ENCODE results near the gene AHI1.

Gene AHI1

GRCh38 chr6:135481783-135482369, 15.7 kb downstream of the AHI1 start:
- no peak overlapping the region for H2BK12ac ChIP-seq (ENCODE audit: low read length in 2 of 2)
- H3K9ac ChIP-seq (ENCODE audit: low read length) = no peak overlapping the region
- no peak overlapping the region for H2BK15ac ChIP-seq (ENCODE audit: low read depth, poor library complexity, severe bottlenecking)
- H2AK5ac ChIP-seq (ENCODE audit: low read length, severe bottlenecking) = no peak overlapping the region
- no peak overlapping the region for H3K4me2 ChIP-seq (ENCODE audit: low read length, poor library complexity, severe bottlenecking)
- H2BK120ac ChIP-seq (ENCODE audit: low read depth, low read length) = no peak overlapping the region
- 100% methylated on average over 2 of the region's 3 CpGs for WGBS
- peak overlapping the region in 1 of 2 experiments; percentile 15 for H3K4me3 ChIP-seq (ENCODE audit: insufficient read depth in 1 of 2, low read depth in 1 of 2, low read length in 2 of 2)
- H3K4me1 ChIP-seq (ENCODE audit: control insufficient read depth, insufficient read depth, low read depth, low read length) = no peaks in the 10 kb centered on the region
- no peak overlapping the region for H4K91ac ChIP-seq (ENCODE audit: low read length)
- H3K27me3 ChIP-seq (ENCODE audit: control insufficient read depth in 1 of 2, insufficient read depth in 1 of 2, low read length in 2 of 2) = no peaks in the 10 kb centered on the region
- no peak overlapping the region for H2AFZ ChIP-seq (ENCODE audit: low read depth, low read length)
- peaks cover 38 to 90% of the 10 kb centered on the region in 2 experiments for H3K36me3 ChIP-seq (ENCODE audit: control insufficient read depth in 1 of 2, insufficient read depth in 2 of 2, low read depth in 1 of 2, low read length in 2 of 2)
- H3K79me1 ChIP-seq (replicated peaks; ENCODE audit: low read length, poor library complexity, severe bottlenecking) = peaks cover 9% of the 10 kb centered on the region
- H3K27ac ChIP-seq (ENCODE audit: low read length, poor library complexity, severe bottlenecking) = no peak overlapping the region
- H3K18ac ChIP-seq (ENCODE audit: low read depth in 1 of 2, low read length in 2 of 2) = no peak overlapping the region
- H3K4ac ChIP-seq (ENCODE audit: low read depth in 1 of 2, low read length in 2 of 2) = no peak overlapping the region
- peaks cover 76% of the 10 kb centered on the region for H3K9me3 ChIP-seq (ENCODE audit: control insufficient read depth, low read length)
- H2BK5ac ChIP-seq (ENCODE audit: low read depth, low read length, poor library complexity, severe bottlenecking) = no peak overlapping the region
- no peak overlapping the region for H3K23ac ChIP-seq (ENCODE audit: low read length in 2 of 2)
- H4K8ac ChIP-seq (ENCODE audit: low read length) = no peak overlapping the region
- no peak overlapping the region for H3K14ac ChIP-seq (ENCODE audit: low read length in 2 of 2)
- DNase-seq = peak; percentile 25

GRCh38 chr6:135479601-135480000, 17.9 kb downstream of the AHI1 start:
- H3K4me1 ChIP-seq (ENCODE audit: control insufficient read depth, insufficient read depth, low read depth, low read length) = no peaks in the 10 kb centered on the region
- no peak overlapping the region for H2BK5ac ChIP-seq (ENCODE audit: low read depth, low read length, poor library complexity, severe bottlenecking)
- no peak overlapping the region for H3K23ac ChIP-seq (ENCODE audit: low read length in 2 of 2)
- H2BK120ac ChIP-seq (ENCODE audit: low read depth, low read length) = no peak overlapping the region
- H3K4me2 ChIP-seq (ENCODE audit: low read length, poor library complexity, severe bottlenecking) = no peak overlapping the region
- H4K91ac ChIP-seq (ENCODE audit: low read length) = no peak overlapping the region
- H2AFZ ChIP-seq (ENCODE audit: low read depth, low read length) = no peak overlapping the region
- no peak overlapping the region for H3K9ac ChIP-seq (ENCODE audit: low read length)
- H3K27ac ChIP-seq (ENCODE audit: low read length, poor library complexity, severe bottlenecking) = no peak overlapping the region
- H3K36me3 ChIP-seq (ENCODE audit: control insufficient read depth in 1 of 2, insufficient read depth in 2 of 2, low read depth in 1 of 2, low read length in 2 of 2) = peaks cover 35 to 68% of the 10 kb centered on the region in 2 experiments
- H2AK5ac ChIP-seq (ENCODE audit: low read length, severe bottlenecking) = no peak overlapping the region
- H3K4ac ChIP-seq (ENCODE audit: low read depth in 1 of 2, low read length in 2 of 2) = no peak overlapping the region
- WGBS = 91% methylated on average over 2 of the region's 2 CpGs
- no peak overlapping the region for H2BK12ac ChIP-seq (ENCODE audit: low read length in 2 of 2)
- H3K79me1 ChIP-seq (replicated peaks; ENCODE audit: low read length, poor library complexity, severe bottlenecking) = peaks cover 7% of the 10 kb centered on the region
- no peak overlapping the region for H3K14ac ChIP-seq (ENCODE audit: low read length in 2 of 2)
- no peak overlapping the region for H2BK15ac ChIP-seq (ENCODE audit: low read depth, poor library complexity, severe bottlenecking)
- H3K27me3 ChIP-seq (ENCODE audit: control insufficient read depth in 1 of 2, insufficient read depth in 1 of 2, low read length in 2 of 2) = no peaks in the 10 kb centered on the region
- H4K8ac ChIP-seq (ENCODE audit: low read length) = no peak overlapping the region
- DNase-seq = no peak
- H3K9me3 ChIP-seq (ENCODE audit: control insufficient read depth, low read length) = peaks cover 64% of the 10 kb centered on the region
- H3K4me3 ChIP-seq (ENCODE audit: insufficient read depth in 1 of 2, low read depth in 1 of 2, low read length in 2 of 2) = no peak overlapping the region
- H3K18ac ChIP-seq (ENCODE audit: low read depth in 1 of 2, low read length in 2 of 2) = no peak overlapping the region

- Histone ChIP-seq H2BK5ac (ENCODE audit: low read depth, low read length, poor library complexity, severe bottlenecking) (no peak overlapping the region), H3K23ac (ENCODE audit: low read length in 2 of 2) (no peak overlapping the region), H3K4me2 (ENCODE audit: low read length, poor library complexity, severe bottlenecking) (no peak overlapping the region), H3K18ac (ENCODE audit: low read depth in 1 of 2, low read length in 2 of 2) (no peak overlapping the region), H4K8ac (ENCODE audit: low read length) (no peak overlapping the region), H3K14ac (ENCODE audit: low read length in 2 of 2) (no peak overlapping the region), H4K91ac (ENCODE audit: low read length) (no peak overlapping the region), H3K36me3 (ENCODE audit: control insufficient read depth in 1 of 2, insufficient read depth in 2 of 2, low read depth in 1 of 2, low read length in 2 of 2) (peaks cover 31 to 58% of the 10 kb centered on the region in 2 experiments), H3K79me1 (replicated peaks; ENCODE audit: low read length, poor library complexity, severe bottlenecking) (peaks cover 6% of the 10 kb centered on the region), H2AK5ac (ENCODE audit: low read length, severe bottlenecking) (no peak overlapping the region), H3K27ac (ENCODE audit: low read length, poor library complexity, severe bottlenecking) (no peak overlapping the region), H3K9me3 (ENCODE audit: control insufficient read depth, low read length) (peaks cover 54% of the 10 kb centered on the region), H3K27me3 (ENCODE audit: control insufficient read depth in 1 of 2, insufficient read depth in 1 of 2, low read length in 2 of 2) (no peaks in the 10 kb centered on the region), H3K4me3 (ENCODE audit: insufficient read depth in 1 of 2, low read depth in 1 of 2, low read length in 2 of 2) (no peak overlapping the region), H2BK120ac (ENCODE audit: low read depth, low read length) (no peak overlapping the region), H3K4ac (ENCODE audit: low read depth in 1 of 2, low read length in 2 of 2) (no peak overlapping the region), H2BK12ac (ENCODE audit: low read length in 2 of 2) (no peak overlapping the region), H3K4me1 (ENCODE audit: control insufficient read depth, insufficient read depth, low read depth, low read length) (no peaks in the 10 kb centered on the region), H2BK15ac (ENCODE audit: low read depth, poor library complexity, severe bottlenecking) (no peak overlapping the region), H2AFZ (ENCODE audit: low read depth, low read length) (no peak overlapping the region), H3K9ac (ENCODE audit: low read length) (no peak overlapping the region)
- no peak for DNase-seq
Observed at GRCh38 chr6:135478626-135479025, 18.9 kb downstream of the AHI1 start.

- Histone ChIP-seq H3K14ac (ENCODE audit: low read length in 2 of 2) (no peak overlapping the region), H4K91ac (ENCODE audit: low read length) (no peak overlapping the region), H4K8ac (ENCODE audit: low read length) (no peak overlapping the region), H3K4me1 (ENCODE audit: control insufficient read depth, insufficient read depth, low read depth, low read length) (no peaks in the 10 kb centered on the region), H3K9me3 (ENCODE audit: control insufficient read depth, low read length) (peaks cover 27% of the 10 kb centered on the region), H3K79me1 (replicated peaks; ENCODE audit: low read length, poor library complexity, severe bottlenecking) (no peaks in the 10 kb centered on the region), H2BK15ac (ENCODE audit: low read depth, poor library complexity, severe bottlenecking) (no peak overlapping the region), H3K4me2 (ENCODE audit: low read length, poor library complexity, severe bottlenecking) (no peak overlapping the region), H3K27me3 (ENCODE audit: control insufficient read depth in 1 of 2, insufficient read depth in 1 of 2, low read length in 2 of 2) (no peaks in the 10 kb centered on the region), H2BK12ac (ENCODE audit: low read length in 2 of 2) (no peak overlapping the region), H2BK120ac (ENCODE audit: low read depth, low read length) (no peak overlapping the region), H3K9ac (ENCODE audit: low read length) (no peak overlapping the region), H2BK5ac (ENCODE audit: low read depth, low read length, poor library complexity, severe bottlenecking) (no peak overlapping the region), H3K4me3 (ENCODE audit: insufficient read depth in 1 of 2, low read depth in 1 of 2, low read length in 2 of 2) (no peak overlapping the region), H3K18ac (ENCODE audit: low read depth in 1 of 2, low read length in 2 of 2) (no peak overlapping the region), H2AK5ac (ENCODE audit: low read length, severe bottlenecking) (no peak overlapping the region), H2AFZ (ENCODE audit: low read depth, low read length) (no peak overlapping the region), H3K36me3 (ENCODE audit: control insufficient read depth in 1 of 2, insufficient read depth in 2 of 2, low read depth in 1 of 2, low read length in 2 of 2) (peaks cover 22 to 39% of the 10 kb centered on the region in 2 experiments), H3K4ac (ENCODE audit: low read depth in 1 of 2, low read length in 2 of 2) (no peak overlapping the region), H3K27ac (ENCODE audit: low read length, poor library complexity, severe bottlenecking) (no peak overlapping the region), H3K23ac (ENCODE audit: low read length in 2 of 2) (no peak overlapping the region)
- WGBS = no CpG with 5 or more reads among the region's 2 CpGs
- peak; percentile 47 for DNase-seq
Observed at GRCh38 chr6:135475292-135475886, 22.2 kb downstream of the AHI1 start.

Data from mesenchymal stem cell (in vitro differentiated cells and primary cell).